K562 (cell line): ENCODE data around the gene EXOC4. TPM values are rescaled to one million over a fixed set of nuclear protein-coding genes. Genes with fewer than 3 reads are reported as not detected.

ENCODE experiments used
- ARNT ChIP-seq, 2 experiments: fragments of 450-650 bp; IDR thresholded peaks; 2 replicates each; pipeline ENCODE4 v1.6.1; 2016; ENCODE audit warnings: mild to moderate bottlenecking in 1 of 2
- ATF1 ChIP-seq, 2 experiments: fragments of 450-650 bp in 1 of 2; IDR thresholded peaks; 2 replicates each; pipeline ENCODE4 v1.6.1; 2016; ENCODE audit warnings: missing compliant biosample characterization in 1 of 2, missing genetic modification characterization in 1 of 2
- BRD4 ChIP-seq: fragments of 200-600 bp; sonication (generic); IDR thresholded peaks from 2 replicates; pipeline ENCODE4 v1.6.1; 2017; ENCODE audit warnings: inconsistent platforms
- CBFA2T3 ChIP-seq: fragments of 450-650 bp; IDR thresholded peaks from 2 replicates; pipeline ENCODE4 v1.6.1; 2017
- HOXB6 ChIP-seq: fragments of 250-450 bp; sonication (Bioruptor Pico); IDR thresholded peaks from 2 replicates; pipeline ENCODE4 v1.5.1; 2022; ENCODE audit warnings: mild to moderate bottlenecking, borderline replicate concordance
- MYNN ChIP-seq, 2 experiments: sonication (generic); formaldehyde crosslinking in 1 of 2; IDR thresholded peaks; 2 replicates each; pipeline versions ENCODE4 v1.5.0 to v1.6.1; 2016 to 2020; ENCODE audit warnings: antibody characterized with exemption in 1 of 2, missing genetic modification reagents in 1 of 2
- PPARD ChIP-seq: fragments of 250-450 bp; sonication (Bioruptor Pico); IDR thresholded peaks from 2 replicates; pipeline ENCODE4 v1.8.0; 2022; ENCODE audit warnings: inconsistent platforms, mild to moderate bottlenecking, moderate library complexity
- SMARCE1 ChIP-seq: fragments of 450-650 bp; IDR thresholded peaks from 2 replicates; pipeline ENCODE4 v1.7.1; 2016; ENCODE audit warnings: mild to moderate bottlenecking
- TEAD4 ChIP-seq, 2 experiments: sonication (generic) in 1 of 2; formaldehyde crosslinking in 1 of 2; IDR thresholded peaks; 2 replicates each; pipeline versions ENCODE4 v1.6.1 to v1.8.0; 2012 to 2022; ENCODE audit warnings: borderline replicate concordance in 1 of 2, inconsistent platforms in 1 of 2, low read length in 1 of 2, mild to moderate bottlenecking in 1 of 2, missing genetic modification reagents in 1 of 2
- ZEB2 ChIP-seq: fragments of 450-650 bp; IDR thresholded peaks from 2 replicates; pipeline ENCODE4 v1.6.1; 2016
- ZNF184 ChIP-seq: sonication (generic); formaldehyde crosslinking; IDR thresholded peaks from 2 replicates; pipeline ENCODE4 v1.5.0; 2020; ENCODE audit warnings: missing genetic modification reagents
- polyA plus RNA-seq, 8 experiments: library from polyadenylated mRNA; depleted of rRNA in 4 of 8; stranded (reverse) in 5 of 8; unstranded in 3 of 8; fragments of >200 nt; fragmentation: Nextera tagmentation in 2 of 8; fragmentation: Illumina TruSeq in 1 of 8; extraction: Ambion mirVana in 2 of 8; extraction: Trizol in 1 of 8; gene quantifications; 2 replicates each; pipeline versions ENCODE4 v1.2.1 to v1.2.3, GENCODE V29; 2011 to 2014; ENCODE audit warnings: inconsistent platforms in 1 of 8, missing spikeins in 1 of 8
- total RNA-seq, 7 experiments: library from RNA; depleted of rRNA in 6 of 7; stranded (reverse); fragments of >200 nt in 6 of 7; fragmentation: Illumina TruSeq in 2 of 7; extraction: Trizol in 2 of 7; gene quantifications; 2 replicates each; pipeline versions ENCODE4 v1.2.1 to v1.2.3, GENCODE V29; 2011 to 2021; ENCODE audit warnings: low replicate concordance in 1 of 7
- TF ChIP-seq, protein P1 (sequence below): fragments of 450-650 bp; IDR thresholded peaks from one replicate; pipeline ENCODE4 v1.6.1; 2018; ENCODE audit warnings: mild to moderate bottlenecking, moderate library complexity; ENCODE audit not compliant: partially characterized antibody
- TF ChIP-seq, protein P2 (sequence below), 2 experiments: fragments of 450-650 bp; formaldehyde crosslinking in 1 of 2; IDR thresholded peaks; 2 replicates each; pipeline versions ENCODE4 v1.4.0 to v1.6.1; 2014 to 2020; ENCODE audit warnings: mild to moderate bottlenecking in 2 of 2, borderline replicate concordance in 1 of 2, low read depth in 1 of 2
- TF ChIP-seq, protein P3 (sequence below), 2 experiments: fragments of 450-650 bp in 1 of 2; IDR thresholded peaks; 2 replicates each; pipeline ENCODE4 v1.6.1; 2011 to 2017; ENCODE audit warnings: low read depth in 2 of 2, antibody characterized with exemption in 1 of 2, borderline replicate concordance in 1 of 2, low read length in 1 of 2, mild to moderate bottlenecking in 1 of 2, mixed read lengths in 1 of 2; ENCODE audit not compliant: control insufficient read depth in 1 of 2

Gene EXOC4
- total and polyA plus RNA-seq, 9 of the 15 experiments (the other 6 are each of a cell fraction or from before 2014, with no cell fraction given), result 18.5 to 73.1 (median 46.6) TPM

DNA sequence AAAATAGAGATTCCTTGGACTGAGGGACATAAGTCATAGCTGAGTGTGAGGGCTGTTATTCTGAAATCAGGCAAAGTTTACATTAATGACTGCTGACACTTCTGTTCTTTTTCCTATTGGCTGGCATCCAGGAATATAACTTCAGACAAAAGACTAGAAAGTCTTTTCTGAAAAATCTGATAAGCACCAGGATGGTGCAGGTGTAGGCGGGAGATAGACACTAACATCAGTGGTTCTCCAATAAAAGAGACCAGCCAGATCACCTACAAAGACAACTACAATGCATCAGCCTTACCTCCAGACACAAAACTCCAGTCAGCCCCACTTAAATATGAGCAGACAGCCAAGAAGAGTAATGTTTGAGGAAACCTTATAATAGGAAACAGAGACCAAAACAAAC lies 705.9 kb downstream of the EXOC4 start (continued):
- TF ChIP-seq TEAD4 (IDR thresholded peaks at IDR 0.05; ENCODE audit: low read length) (peak; percentile 36; the same call in 1 of the 2 replicates), TEAD4 (CRISPR knock-in tag; IDR thresholded peaks at IDR 0.05; ENCODE audit: borderline replicate concordance) (no peak), HOXB6 (CRISPR knock-in tag) (no peak), SMARCE1 (no peak), ZNF184 (CRISPR knock-in tag) (no peak), ZEB2 (peak; percentile 61; the same call in 1 of the 2 replicates), ATF1 (CRISPR knock-in tag; IDR thresholded peaks at IDR 0.05) (no peak), ATF1 (tag; IDR thresholded peaks at IDR 0.05) (no peak), MYNN (IDR thresholded peaks at IDR 0.05) (peak; percentile 67; the same call in 1 of the 2 replicates), MYNN (CRISPR knock-in tag; IDR thresholded peaks at IDR 0.05) (no peak), PPARD (CRISPR knock-in tag) (no peak), BRD4 (no peak), ARNT (IDR thresholded peaks at IDR 0.05) (no peak), CBFA2T3 (peak; percentile 25; the same call in 1 of the 2 replicates)
- TF ChIP-seq, protein P1, sequence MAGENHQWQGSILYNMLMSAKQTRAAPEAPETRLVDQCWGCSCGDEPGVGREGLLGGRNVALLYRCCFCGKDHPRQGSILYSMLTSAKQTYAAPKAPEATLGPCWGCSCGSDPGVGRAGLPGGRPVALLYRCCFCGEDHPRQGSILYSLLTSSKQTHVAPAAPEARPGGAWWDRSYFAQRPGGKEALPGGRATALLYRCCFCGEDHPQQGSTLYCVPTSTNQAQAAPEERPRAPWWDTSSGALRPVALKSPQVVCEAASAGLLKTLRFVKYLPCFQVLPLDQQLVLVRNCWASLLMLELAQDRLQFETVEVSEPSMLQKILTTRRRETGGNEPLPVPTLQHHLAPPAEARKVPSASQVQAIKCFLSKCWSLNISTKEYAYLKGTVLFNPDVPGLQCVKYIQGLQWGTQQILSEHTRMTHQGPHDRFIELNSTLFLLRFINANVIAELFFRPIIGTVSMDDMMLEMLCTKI, result no peak
- TF ChIP-seq, protein P2, sequence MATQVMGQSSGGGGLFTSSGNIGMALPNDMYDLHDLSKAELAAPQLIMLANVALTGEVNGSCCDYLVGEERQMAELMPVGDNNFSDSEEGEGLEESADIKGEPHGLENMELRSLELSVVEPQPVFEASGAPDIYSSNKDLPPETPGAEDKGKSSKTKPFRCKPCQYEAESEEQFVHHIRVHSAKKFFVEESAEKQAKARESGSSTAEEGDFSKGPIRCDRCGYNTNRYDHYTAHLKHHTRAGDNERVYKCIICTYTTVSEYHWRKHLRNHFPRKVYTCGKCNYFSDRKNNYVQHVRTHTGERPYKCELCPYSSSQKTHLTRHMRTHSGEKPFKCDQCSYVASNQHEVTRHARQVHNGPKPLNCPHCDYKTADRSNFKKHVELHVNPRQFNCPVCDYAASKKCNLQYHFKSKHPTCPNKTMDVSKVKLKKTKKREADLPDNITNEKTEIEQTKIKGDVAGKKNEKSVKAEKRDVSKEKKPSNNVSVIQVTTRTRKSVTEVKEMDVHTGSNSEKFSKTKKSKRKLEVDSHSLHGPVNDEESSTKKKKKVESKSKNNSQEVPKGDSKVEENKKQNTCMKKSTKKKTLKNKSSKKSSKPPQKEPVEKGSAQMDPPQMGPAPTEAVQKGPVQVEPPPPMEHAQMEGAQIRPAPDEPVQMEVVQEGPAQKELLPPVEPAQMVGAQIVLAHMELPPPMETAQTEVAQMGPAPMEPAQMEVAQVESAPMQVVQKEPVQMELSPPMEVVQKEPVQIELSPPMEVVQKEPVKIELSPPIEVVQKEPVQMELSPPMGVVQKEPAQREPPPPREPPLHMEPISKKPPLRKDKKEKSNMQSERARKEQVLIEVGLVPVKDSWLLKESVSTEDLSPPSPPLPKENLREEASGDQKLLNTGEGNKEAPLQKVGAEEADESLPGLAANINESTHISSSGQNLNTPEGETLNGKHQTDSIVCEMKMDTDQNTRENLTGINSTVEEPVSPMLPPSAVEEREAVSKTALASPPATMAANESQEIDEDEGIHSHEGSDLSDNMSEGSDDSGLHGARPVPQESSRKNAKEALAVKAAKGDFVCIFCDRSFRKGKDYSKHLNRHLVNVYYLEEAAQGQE (IDR thresholded peaks at IDR 0.05; ENCODE audit: borderline replicate concordance), result no peak
- TF ChIP-seq, protein P2 (CRISPR knock-in tag; IDR thresholded peaks at IDR 0.05; ENCODE audit: low read depth), result no peak
- TF ChIP-seq, protein P3, sequence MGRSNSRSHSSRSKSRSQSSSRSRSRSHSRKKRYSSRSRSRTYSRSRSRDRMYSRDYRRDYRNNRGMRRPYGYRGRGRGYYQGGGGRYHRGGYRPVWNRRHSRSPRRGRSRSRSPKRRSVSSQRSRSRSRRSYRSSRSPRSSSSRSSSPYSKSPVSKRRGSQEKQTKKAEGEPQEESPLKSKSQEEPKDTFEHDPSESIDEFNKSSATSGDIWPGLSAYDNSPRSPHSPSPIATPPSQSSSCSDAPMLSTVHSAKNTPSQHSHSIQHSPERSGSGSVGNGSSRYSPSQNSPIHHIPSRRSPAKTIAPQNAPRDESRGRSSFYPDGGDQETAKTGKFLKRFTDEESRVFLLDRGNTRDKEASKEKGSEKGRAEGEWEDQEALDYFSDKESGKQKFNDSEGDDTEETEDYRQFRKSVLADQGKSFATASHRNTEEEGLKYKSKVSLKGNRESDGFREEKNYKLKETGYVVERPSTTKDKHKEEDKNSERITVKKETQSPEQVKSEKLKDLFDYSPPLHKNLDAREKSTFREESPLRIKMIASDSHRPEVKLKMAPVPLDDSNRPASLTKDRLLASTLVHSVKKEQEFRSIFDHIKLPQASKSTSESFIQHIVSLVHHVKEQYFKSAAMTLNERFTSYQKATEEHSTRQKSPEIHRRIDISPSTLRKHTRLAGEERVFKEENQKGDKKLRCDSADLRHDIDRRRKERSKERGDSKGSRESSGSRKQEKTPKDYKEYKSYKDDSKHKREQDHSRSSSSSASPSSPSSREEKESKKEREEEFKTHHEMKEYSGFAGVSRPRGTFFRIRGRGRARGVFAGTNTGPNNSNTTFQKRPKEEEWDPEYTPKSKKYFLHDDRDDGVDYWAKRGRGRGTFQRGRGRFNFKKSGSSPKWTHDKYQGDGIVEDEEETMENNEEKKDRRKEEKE (IDR thresholded peaks at IDR 0.05; ENCODE audit: borderline replicate concordance in 1 of 2, control insufficient read depth in 1 of 2, low read depth in 2 of 2, low read length in 1 of 2), result no peak
